Kidney (tissue), 14 donors: ENCODE results near the gene CEP70. TPM values are rescaled to one million over a fixed set of nuclear protein-coding genes. Genes with fewer than 3 reads are reported as not detected.

Experiments used
- DNase-seq, 5 donors: peaks; one replicate each; pipeline ENCODE4 v3.0.0-alpha.2; 2013 to 2020
- FAIRE-seq: peaks from 2 replicates; lab custom pipeline; 2012; peaks lifted over from hg19 to GRCh38; lab: Jason Lieb, UNC
- H3K27ac ChIP-seq, 2 donors: one replicate each; pipeline ENCODE4 v1.7.0; 2013; ENCODE audit warnings: low read depth in 2 of 2, low read length in 2 of 2, inconsistent platforms in 1 of 2
- H3K27me3 ChIP-seq: one replicate; pipeline ENCODE4 v1.7.1; 2013; ENCODE audit warnings: low read length, inconsistent platforms; ENCODE audit not compliant: control insufficient read depth, insufficient read depth
- H3K36me3 ChIP-seq, 3 donors: one replicate each; pipeline versions ENCODE4 v1.7.0 to v1.7.1; 2013; ENCODE audit warnings: low read length in 3 of 3, control low read depth in 1 of 3, inconsistent platforms in 1 of 3; ENCODE audit not compliant: insufficient read depth in 3 of 3, control insufficient read depth in 2 of 3
- H3K4me1 ChIP-seq, 3 donors: one replicate each; pipeline versions ENCODE4 v1.7.0 to v1.7.1; 2013; ENCODE audit warnings: low read length in 3 of 3, inconsistent platforms in 1 of 3, low read depth in 1 of 3; ENCODE audit not compliant: control insufficient read depth in 2 of 3, insufficient read depth in 2 of 3
- H3K4me3 ChIP-seq, 3 donors: one replicate each; pipeline versions ENCODE4 v1.7.0 to v1.8.1; 2013; ENCODE audit warnings: low read length in 3 of 3, control low read depth in 1 of 3, inconsistent platforms in 1 of 3
- H3K9ac ChIP-seq, 3 donors: one replicate each; pipeline versions ENCODE4 v1.7.0 to v1.7.1; 2013; ENCODE audit warnings: low read length in 3 of 3, control low read depth in 1 of 3, inconsistent platforms in 1 of 3
- H3K9me3 ChIP-seq, 3 donors: one replicate each; pipeline versions ENCODE4 v1.7.0 to v1.7.1; 2013; ENCODE audit warnings: low read length in 3 of 3, control low read depth in 1 of 3, inconsistent platforms in 1 of 3; ENCODE audit not compliant: control insufficient read depth in 2 of 3, insufficient read depth in 1 of 3
- CTCF ChIP-seq: IDR thresholded peaks from 3 replicates; pipeline ENCODE4 v1.5.1; 2012; ENCODE audit warnings: mild to moderate bottlenecking, moderate library complexity, borderline replicate concordance; ENCODE audit not compliant: insufficient read depth; ENCODE audit errors: extremely low read depth
- intact Hi-C: fragments of 100-400 bp; cut with DNase I; formaldehyde crosslinking; loops from one replicate; pipeline ENCODE4 v1.11.1; 2022
- polyA plus RNA-seq: library from polyadenylated mRNA; stranded (reverse); fragments of 350-450 nt; fragmentation: Illumina TruSeq; extraction: RNeasy Lipid Tissue Mini Kit (QIAGEN cat#74804); gene quantifications from one replicate; pipeline ENCODE4 v1.2.3, GENCODE V29; 2014; ENCODE audit warnings: low read depth, low replicate concordance; ENCODE audit not compliant: insufficient read depth
- total RNA-seq: library from RNA; stranded (reverse); fragmentation: NEBNext Ultra II Directional; extraction: Animal tissue kit (Norgen Biotek cat#: 25700); gene quantifications from one replicate; pipeline ENCODE4 v1.2.1, GENCODE V29; 2021
- donor health status: control.
- donor health status: control.
- donor health status: control.
- donor health status: control.
- donor health status: control.
- donor health status: DM: yes; HTN: yes; CAD: no.
- donor health status: Normal renal cell carcinoma (clear cell type).

Gene CEP70
- total and polyA plus RNA-seq, 2 donors from 2014 or later, result 22.6 to 64.3 TPM

GRCh38 chr3:138494607-138494929 lies 99.5 kb downstream of the CEP70 start:
- no peak overlapping the region for H3K4me3 ChIP-seq
- H3K4me1 ChIP-seq, result peaks cover 0 to 4% (median 0%) of the 10 kb centered on the region in 3 donors
- no peaks in the 10 kb centered on the region for H3K27me3 ChIP-seq
- H3K36me3 ChIP-seq, result peaks cover 0 to 8% (median 4%) of the 10 kb centered on the region in 3 donors
- intact Hi-C loops, result no loop called here
- no peaks in the 10 kb centered on the region for H3K9me3 ChIP-seq
- H3K27ac ChIP-seq, result no peak overlapping the region
- DNase-seq (no peak), FAIRE-seq (no peak)
- no peak for TF ChIP-seq CTCF
- H3K9ac ChIP-seq, result no peak overlapping the region

GRCh38 chr3:138493804-138494606 lies 100.1 kb downstream of the CEP70 start:
- no peak overlapping the region for H3K27ac ChIP-seq
- TF ChIP-seq CTCF, result no peak
- no peak overlapping the region for H3K9ac ChIP-seq
- no peak for DNase-seq
- no peak overlapping the region for H3K4me3 ChIP-seq
- no peaks in the 10 kb centered on the region for H3K9me3 ChIP-seq
- H3K4me1 ChIP-seq, result peaks cover 0 to 4% (median 0%) of the 10 kb centered on the region in 3 donors
- FAIRE-seq, result no peak
- no peaks in the 10 kb centered on the region for H3K27me3 ChIP-seq
- intact Hi-C loops, result no loop called here
- H3K36me3 ChIP-seq, result peaks cover 0 to 8% (median 4%) of the 10 kb centered on the region in 3 donors

GRCh38 chr3:138492980-138493675 lies 100.9 kb downstream of the CEP70 start:
- Histone ChIP-seq H3K36me3 (peaks cover 0 to 8% (median 4%) of the 10 kb centered on the region in 3 donors), H3K27ac (no peak overlapping the region), H3K4me1 (peaks cover 0 to 4% (median 0%) of the 10 kb centered on the region in 3 donors), H3K4me3 (no peak overlapping the region), H3K27me3 (no peaks in the 10 kb centered on the region), H3K9ac (no peak overlapping the region), H3K9me3 (peaks cover 0 to under 1% (median 0%) of the 10 kb centered on the region in 3 donors)
- no peak for FAIRE-seq
- TF ChIP-seq CTCF, result no peak
- intact Hi-C loops, result no loop called here
- no peak for DNase-seq
